ENCODE measurements around the gene TNFAIP6.

- no peak for TF ChIP-seq CTCF (IDR thresholded peaks at IDR 0.05)
- no peak for TF ChIP-seq POLR2A (IDR thresholded peaks at IDR 0.05)
Measured at GRCh38 chr2:151391436-151391835, 34.0 kb downstream of the TNFAIP6 start.
